ENCODE data around the gene OR2F2.

OR2F2 gene

DNA sequence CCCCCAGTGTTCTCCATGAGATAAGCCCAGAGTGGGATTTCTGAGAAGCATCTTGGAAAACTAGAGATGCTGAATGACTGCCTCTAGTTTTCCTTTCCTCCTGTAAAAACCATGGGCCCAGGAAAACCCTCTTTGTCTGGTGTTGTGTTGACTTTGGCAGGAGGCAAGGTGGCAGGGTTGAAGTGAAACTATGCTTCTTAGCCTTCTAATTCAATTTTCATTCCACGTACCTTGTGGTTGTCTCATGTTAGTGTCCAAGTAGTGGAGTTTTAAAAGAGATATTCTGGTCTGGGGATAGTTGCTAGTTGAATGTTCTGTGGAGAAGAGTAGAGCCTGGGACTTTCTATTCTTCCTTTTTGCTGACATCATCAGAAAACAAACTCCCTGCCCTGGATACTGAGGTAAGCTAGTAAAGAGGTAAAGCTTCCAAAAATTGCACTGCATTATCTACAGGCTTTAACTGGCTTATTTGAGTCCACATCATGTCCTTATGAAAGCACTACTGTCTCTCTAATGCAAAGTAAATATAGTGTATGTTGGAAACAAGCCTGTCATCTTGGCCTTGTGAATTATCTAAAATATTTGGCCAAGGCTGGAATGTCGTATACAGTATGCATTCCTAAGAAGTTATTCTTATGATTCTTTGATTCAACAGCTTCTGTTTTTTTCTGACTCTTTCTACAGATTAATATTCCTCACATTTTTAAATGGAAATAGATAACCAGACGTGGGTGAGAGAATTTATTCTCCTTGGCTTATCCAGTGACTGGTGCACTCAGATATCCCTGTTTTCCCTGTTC is at the start of gene OR2F2:
Gene OR2F2, plus strand, starts transcription at position 708 of the 800 bp plus-strand sequence. Its CDS starts 0 bp downstream, at position 708.
- DNase-seq (ENCODE audit: low read depth in 2 of 2), result no peak

- DNase-seq (ENCODE audit: low read depth in 2 of 2), result no peak
Observed at GRCh38 chr7:143885951-143886350, 49.1 kb upstream of the OR2F2 start.

DNA sequence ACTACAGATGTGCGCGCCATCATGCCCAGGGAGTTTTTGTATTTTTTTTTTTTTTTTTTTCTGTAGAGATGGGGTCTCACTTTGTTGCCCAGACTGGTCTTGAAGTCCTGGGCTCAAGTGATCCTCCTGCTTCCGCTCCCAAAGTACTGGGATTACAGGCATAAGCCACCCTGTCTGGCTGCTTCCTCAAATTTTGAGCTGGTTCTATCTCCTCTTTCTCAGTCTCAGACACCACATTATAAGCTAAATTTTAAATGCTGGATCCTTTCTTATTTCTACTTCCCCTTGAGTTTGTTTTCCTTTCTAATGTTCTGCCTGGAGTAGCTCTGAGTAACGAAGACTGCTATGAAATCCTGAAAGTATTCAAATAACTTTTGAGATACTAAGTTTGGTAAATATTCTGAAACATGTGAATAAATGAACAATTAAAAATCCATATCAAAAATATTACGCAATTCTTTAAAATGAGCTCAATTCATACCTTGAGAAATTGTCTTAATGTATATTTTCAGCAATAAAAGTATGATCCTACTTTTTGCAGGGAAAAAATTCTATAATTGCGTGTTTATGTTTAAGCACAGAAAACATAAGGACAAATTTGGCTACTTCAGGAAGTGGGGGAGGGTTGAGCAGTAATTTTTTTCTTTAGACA is 48.1 kb upstream of the OR2F2 start:
- no peak for DNase-seq (ENCODE audit: low read depth in 2 of 2)

GRCh38 chr7:143889068-143889467 is 46.0 kb upstream of the OR2F2 start:
- no peak for DNase-seq (ENCODE audit: low read depth in 2 of 2)

GRCh38 chr7:143890558-143890957 is 44.5 kb upstream of the OR2F2 start:
- no peak for DNase-seq (ENCODE audit: low read depth in 2 of 2)

DNA sequence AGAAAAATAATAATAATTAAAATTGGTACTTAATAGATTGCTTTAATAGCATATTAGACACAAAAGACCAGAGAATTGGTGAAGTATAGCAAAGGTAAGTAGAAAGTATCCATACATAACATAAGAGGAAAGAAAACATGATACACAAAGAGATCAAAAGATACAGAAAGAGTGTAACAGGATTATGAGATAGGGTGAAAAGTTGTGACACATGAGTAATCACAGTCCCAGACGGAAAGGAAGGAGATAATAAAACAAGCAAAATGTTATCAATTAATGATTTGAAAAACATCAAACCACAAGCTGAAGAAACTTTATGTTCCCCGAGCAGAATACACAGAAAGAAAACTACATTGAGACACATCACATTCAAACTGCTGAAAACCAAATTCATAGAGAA is 43.6 kb upstream of the OR2F2 start:
- no peak for DNase-seq (ENCODE audit: low read depth in 2 of 2)

- no peak for DNase-seq (ENCODE audit: low read depth in 2 of 2)
Observed at GRCh38 chr7:143892527-143893300, 42.3 kb upstream of the OR2F2 start.

- no peak for DNase-seq (ENCODE audit: low read depth in 2 of 2)
Observed at GRCh38 chr7:143896667-143897066, 38.4 kb upstream of the OR2F2 start.

GRCh38 chr7:143898810-143899209 is 36.2 kb upstream of the OR2F2 start:
- no peak for DNase-seq (ENCODE audit: low read depth in 2 of 2)

DNA sequence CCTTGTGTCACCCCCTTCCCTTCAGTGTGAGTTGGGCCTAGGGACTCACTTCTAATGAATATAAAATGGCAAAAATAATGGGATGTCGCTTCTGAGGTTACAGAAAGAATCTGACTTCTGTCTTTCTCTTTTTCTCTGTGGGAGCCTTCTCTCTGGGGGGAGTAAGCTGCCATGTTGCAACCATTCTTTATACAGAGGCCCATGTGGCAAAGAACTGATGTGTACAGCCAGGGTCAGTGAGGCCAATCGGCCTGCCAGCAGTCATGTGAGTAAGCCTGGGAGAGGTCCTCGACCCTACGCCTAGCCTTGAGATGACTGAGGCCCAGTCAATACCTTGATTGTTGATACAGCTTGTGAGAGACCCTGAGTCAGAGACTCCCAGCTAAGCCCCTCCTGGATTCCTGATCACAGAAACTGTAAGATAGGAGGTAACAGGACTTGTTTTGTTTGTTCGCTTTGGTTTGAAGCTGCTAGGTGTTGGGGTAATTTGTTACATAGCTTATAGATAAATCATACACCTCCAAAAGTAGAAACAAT is 34.7 kb upstream of the OR2F2 start:
- no peak for DNase-seq (ENCODE audit: low read depth in 2 of 2)

- DNase-seq (ENCODE audit: low read depth in 2 of 2), result peak in 1 of 2 donors; percentile 6
Observed at GRCh38 chr7:143901332-143901667, 33.7 kb upstream of the OR2F2 start.

DNA sequence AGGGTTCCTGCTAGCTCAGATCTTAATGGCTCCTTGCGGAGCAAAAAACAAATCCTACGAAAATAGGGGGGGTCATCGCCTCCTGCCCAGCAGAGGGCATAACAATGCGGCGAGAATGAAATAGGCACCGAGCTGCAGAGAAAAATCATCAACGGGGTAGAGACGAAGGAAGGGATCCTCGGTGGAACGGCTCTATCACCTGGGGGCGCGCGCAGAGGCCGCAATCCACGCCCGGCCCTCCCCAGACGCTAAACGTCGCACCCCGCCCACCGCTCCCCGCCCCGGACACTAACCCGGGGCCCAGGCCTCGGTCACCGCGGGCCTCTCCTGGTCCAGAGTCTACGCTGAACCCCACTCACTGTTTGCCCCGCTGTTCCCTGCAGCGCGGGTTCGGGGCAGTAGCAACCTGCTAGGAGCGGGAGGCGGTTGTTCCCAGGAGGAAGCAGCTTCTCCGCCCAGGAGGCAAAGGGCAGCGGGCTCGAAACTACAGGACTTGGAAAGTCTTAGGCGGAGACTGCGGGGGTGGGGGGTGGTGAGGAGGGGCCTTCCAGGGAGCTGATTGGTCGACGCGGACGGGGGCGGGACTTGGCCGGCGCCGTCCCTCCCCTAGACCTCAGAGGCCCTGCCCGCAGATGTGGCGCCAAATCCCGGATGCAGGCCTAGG is 33.2 kb upstream of the OR2F2 start, which contains the start of gene TCAF1:
Gene TCAF1, minus strand, starts transcription at position 509 of the 664 bp plus-strand sequence. CDS start 25,568 bp downstream, outside the sequence.
- peak; percentile 88 to 90 for DNase-seq (ENCODE audit: low read depth in 2 of 2)

DNA sequence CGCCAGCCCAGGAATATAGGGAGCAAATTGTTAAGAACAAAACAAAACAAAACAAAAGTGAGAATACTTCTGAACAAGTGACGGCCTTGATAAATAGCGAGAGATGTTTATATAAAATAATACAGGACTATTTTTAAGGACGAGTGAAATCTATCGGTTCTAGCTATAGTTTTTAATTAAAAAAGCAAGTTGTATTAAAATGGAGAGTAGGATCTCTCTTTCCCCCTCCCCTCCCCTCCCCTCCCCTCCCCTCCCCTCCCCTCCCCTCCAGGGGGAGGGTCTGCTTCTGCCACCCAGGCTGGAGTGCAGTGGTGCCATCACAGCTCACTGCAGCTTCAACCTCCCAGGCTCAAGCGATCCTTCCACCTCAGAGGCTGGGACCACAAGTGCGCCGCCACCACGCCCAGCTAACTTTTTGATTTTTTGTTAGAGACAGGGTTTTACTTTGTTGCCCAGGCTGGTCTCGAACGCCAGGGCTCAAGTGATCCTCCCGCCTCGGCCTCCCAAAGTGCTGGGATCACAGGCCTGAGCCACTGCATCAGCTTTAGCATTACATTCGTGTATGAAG is 32.6 kb upstream of the OR2F2 start:
- no peak for DNase-seq (ENCODE audit: low read depth in 2 of 2)

DNA sequence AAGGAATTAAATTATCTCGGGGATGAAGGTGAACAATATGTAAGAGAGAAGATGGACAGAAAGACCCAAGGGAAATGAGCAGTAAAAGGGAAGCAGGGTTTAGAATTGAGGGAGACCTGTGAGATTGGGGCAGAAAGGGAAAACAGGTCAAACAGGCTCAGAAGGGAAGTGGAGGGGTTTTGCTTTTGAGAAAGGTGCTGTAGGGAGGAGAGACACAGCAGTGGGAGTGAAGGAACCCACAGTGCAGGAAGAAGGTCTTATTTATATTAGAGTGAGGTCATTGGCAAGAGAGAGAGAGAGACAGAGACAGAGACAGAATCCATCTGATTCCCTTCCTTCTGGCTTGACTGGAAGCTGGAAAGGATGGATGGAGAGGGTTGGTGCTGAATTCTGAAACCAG is 29.5 kb upstream of the OR2F2 start:
- DNase-seq (ENCODE audit: low read depth in 2 of 2), result no peak

DNA sequence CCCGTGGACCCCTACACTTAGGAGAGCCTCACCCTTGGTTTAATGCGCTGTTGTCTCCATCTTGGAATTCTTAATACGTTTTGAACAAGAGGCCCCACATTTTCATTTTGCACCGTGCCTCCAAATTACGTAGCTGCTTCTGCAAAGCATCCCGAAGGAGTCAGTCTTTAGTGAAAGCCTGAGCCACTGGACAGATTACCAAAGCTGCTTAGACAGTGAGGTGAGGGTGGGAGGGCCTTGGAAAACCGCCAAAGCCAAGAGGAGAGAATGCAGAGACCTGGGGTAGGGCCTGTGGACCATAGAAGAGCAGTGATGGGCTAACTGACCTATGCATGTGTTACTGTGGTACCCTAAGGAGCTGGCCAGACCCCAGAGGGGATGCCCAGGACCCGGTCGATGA is 28.9 kb upstream of the OR2F2 start:
- no peak for DNase-seq (ENCODE audit: low read depth in 2 of 2)

GRCh38 chr7:143906895-143907294 is 28.1 kb upstream of the OR2F2 start:
- DNase-seq (ENCODE audit: low read depth in 2 of 2), result no peak

DNA sequence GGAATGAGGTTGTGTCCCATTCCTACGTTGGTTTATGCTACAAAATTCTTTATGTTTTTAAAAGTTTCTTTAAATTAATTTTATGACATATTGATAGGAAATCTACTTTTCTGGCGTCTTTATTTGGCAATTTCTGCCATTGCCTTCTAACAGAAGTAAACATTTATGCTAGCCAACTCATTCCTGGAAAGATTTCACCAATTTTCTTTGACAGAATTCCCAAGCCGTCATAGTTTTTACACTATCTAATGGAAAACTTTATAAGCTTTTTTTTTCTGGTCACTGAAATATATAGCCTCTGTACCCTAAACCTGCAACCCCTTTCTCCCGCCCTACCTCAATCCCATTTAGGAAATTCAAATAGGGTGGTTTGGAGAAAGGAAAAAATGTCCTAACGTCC is 26.9 kb upstream of the OR2F2 start:
- no peak for DNase-seq (ENCODE audit: low read depth in 2 of 2)

- no peak for DNase-seq (ENCODE audit: low read depth in 2 of 2)
Observed at GRCh38 chr7:143909863-143910262, 25.2 kb upstream of the OR2F2 start.

- DNase-seq (ENCODE audit: low read depth in 2 of 2), result no peak
Observed at GRCh38 chr7:143910473-143911248, 24.4 kb upstream of the OR2F2 start.

- DNase-seq (ENCODE audit: low read depth in 2 of 2), result no peak
Observed at GRCh38 chr7:143913945-143914615, 21.0 kb upstream of the OR2F2 start.

Measured in activated CD4-positive, alpha-beta T cell treated with anti-CD3 and anti-CD28 coated beads for 24 hours (primary cell).